ENCODE measurements around the gene HTT.

DNA sequence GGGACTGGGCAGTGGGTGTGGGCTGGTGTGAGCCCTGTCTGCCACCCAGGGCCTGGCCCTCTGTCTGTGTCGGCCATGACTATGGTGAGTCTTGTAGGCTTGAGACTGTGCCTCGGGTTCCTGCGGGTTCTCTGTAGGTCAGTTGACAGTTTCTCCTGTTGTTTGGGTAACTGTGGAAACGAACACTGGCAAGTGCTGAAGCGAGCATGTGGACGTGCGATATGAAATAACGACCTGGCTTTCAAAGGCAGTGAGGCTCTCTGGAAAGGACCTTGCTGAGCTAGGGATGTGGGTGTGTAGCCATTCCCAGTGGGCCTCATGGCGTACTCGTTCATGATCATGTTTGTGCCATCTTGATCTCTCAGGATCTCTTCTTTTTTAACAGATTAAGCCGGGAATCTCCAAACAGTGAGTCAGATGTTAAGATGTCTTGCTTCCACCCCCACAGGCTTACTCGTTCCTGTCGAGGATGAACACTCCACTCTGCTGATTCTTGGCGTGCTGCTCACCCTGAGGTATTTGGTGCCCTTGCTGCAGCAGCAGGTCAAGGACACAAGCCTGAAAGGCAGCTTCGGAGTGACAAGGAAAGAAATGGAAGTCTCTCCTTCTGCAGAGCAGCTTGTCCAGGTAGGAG is 41.3 kb downstream of the HTT start:
- TF ChIP-seq, protein P1, sequence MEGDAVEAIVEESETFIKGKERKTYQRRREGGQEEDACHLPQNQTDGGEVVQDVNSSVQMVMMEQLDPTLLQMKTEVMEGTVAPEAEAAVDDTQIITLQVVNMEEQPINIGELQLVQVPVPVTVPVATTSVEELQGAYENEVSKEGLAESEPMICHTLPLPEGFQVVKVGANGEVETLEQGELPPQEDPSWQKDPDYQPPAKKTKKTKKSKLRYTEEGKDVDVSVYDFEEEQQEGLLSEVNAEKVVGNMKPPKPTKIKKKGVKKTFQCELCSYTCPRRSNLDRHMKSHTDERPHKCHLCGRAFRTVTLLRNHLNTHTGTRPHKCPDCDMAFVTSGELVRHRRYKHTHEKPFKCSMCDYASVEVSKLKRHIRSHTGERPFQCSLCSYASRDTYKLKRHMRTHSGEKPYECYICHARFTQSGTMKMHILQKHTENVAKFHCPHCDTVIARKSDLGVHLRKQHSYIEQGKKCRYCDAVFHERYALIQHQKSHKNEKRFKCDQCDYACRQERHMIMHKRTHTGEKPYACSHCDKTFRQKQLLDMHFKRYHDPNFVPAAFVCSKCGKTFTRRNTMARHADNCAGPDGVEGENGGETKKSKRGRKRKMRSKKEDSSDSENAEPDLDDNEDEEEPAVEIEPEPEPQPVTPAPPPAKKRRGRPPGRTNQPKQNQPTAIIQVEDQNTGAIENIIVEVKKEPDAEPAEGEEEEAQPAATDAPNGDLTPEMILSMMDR (IDR thresholded peaks at IDR 0.05; ENCODE audit: insufficient read depth, low read depth, low read length) = no peak
- no peak for TF ChIP-seq EZH2 (IDR thresholded peaks at IDR 0.05; ENCODE audit: insufficient read depth, low read length)

Measured in astrocyte (in vitro differentiated cells and primary cell).